SHP77 treated with DMSO at 0.1 percent for 48 hours (cell line): Measurements from ENCODE around the gene PTPRC.

Experiments
- DNase-seq: peaks from one replicate; lab custom pipeline; 2025; lab: John Stamatoyannopoulos, UW

The PTPRC gene

DNA sequence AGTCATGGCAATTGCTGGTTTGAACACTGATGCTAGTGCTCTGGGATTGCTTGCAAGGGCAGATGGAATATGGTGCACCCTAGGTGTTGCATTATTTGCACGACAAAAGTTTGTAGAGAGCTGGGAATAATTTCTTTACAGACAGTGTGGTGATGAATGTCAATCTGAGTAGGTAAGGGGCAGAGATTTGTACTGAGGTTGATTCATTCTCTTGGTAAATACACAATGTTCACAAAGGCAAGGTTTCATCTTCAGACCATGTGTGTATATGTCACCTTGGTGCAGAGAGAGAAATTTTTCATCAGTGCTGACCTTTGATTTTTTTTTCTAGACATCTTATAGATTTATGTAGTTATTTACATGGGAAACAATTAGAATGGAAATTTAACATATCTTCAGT is 5.0 kb downstream of the PTPRC start:
- DNase-seq: no peak

DNA sequence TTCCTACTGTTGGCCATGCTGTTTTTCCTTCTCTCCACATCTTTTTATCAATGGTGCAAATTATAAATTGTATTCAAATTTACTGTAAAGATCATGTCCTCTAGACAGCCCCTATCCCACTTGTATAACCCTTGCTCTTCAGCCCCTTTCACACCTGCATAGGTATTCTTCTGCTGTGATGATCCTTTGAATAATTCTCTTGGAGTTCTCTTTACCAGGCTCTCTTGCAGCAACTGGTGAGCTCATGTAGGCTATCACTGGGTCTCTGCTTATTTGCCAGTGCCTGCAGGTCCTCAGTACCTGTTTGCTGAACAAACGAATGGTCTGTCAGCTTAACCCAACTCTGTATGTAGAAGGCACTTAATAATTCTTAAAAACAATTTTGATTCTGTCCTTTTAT is 8.2 kb downstream of the PTPRC start:
- DNase-seq: no peak

DNA sequence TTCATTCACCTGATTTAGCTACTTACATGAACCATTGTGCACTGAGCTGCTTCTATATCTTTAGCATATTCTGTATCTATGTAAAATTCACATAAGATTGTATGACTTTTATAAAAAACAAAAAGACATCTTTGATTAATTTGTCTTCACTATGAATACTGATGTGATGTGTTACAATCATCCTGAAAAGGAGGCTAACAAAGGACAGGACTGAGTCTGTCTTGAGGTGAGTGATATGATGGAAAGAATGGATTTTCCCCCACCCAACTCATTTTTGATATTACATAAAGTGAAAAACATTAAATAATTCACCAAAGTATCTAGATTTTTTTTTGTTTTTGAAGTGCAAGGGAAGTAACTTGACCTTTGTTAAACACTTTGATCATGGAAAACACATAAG is 9.8 kb downstream of the PTPRC start:
- DNase-seq: no peak

DNA sequence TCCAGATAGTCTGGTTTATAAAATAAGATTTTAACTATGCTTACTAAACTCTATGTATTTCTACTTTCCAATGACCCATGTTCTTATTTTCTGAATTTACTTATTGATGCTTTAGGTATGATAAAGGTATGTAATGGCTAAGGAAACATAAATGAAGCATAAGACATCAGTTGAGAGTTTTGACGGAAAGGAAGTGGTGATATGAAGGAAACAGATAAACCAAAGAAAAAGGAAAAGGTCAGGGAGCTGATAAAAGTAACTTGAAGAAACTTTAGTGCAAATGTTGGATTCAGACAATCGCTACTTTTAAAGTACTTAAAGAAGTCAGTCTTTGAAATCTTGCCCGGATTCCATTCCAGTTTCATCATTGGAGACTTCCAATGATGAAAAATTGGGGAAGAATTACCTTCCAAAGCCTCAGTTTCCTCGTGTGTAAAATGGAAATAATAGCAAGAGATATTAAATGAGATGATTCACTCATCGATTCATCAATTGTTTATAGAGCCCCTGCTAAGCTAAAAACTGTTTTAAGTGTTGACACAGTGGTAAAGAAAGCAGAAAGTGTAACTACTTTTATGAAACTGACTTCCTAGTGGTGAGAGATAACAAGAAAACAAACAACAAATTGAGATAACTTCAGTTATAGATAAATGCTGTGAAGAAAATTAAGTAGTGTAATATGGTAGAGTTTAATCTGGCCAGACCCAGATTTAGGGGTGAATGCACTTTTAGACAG is 10.6 kb downstream of the PTPRC start:
- no peak for DNase-seq

DNA sequence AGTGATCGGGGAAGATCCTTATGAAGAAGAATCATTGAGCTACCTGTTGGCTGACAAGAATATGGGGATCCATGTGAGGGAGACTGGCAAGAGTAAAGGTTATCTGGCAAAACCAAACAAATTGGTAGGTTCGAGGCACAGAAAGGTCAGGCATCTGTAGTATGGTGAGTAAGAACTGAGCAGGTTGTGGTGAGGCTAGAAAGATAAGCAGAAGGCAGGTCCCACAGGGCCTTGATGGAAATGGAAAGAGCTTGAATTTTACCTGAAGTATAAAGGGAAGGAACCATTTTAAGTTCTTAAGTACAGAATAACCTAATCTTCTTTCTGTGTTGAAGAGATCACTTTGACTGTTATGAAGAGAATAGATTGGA is 11.1 kb downstream of the PTPRC start:
- DNase-seq: no peak

DNA sequence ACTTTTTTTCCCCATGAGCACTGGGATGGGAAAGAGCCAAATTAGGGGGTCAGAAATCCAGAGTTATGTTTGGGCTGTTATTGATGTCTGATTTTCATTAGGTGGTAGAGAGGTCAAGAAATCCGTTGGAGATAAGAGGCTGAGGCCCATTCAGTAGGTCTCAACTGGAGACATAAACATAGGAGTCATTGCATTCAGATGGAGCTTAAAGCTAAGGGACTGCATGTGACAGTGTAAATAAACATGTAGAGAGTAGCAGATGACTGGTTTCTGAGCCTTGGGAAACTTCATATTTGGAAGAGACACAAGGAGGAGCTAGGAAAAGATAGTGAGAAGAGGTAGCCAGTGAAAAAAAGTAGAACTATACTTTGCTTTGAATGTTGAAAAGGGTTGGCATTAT is 11.7 kb downstream of the PTPRC start:
- DNase-seq: no peak

DNA sequence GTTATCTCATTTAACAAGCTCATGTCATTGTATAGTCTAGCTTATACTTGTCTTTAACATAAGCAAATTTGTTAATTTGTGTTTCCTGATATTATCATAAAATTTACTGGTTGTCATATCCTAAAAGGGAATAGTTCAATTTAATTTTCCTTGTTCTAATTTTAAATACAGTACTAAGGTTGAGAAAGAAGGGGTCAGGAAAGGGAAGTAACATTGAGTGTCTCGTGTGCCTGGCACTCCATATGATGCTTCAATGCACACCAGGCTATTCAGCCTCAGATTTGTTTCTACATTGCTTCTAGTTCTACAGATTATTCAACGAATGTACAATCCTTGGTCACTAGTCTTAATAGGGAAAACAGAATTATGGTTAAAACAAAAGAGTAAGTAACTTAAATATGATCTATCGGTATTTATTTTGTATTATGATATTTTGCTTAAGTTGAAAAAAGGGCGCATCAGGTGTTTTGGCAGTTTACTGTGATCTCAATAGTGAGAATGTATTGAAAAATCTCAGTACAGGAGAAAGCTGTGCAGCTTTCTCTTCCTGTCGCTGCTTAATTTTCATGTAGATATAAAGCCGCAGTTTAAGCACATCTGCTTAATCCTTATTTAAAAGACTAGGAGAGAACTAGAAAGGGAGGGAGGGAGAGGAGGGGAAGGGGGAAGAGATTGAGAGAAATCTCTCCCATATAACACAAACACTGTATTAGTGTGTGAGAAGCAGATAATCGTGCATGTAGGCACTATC is 13.0 kb downstream of the PTPRC start:
- no peak for DNase-seq

DNA sequence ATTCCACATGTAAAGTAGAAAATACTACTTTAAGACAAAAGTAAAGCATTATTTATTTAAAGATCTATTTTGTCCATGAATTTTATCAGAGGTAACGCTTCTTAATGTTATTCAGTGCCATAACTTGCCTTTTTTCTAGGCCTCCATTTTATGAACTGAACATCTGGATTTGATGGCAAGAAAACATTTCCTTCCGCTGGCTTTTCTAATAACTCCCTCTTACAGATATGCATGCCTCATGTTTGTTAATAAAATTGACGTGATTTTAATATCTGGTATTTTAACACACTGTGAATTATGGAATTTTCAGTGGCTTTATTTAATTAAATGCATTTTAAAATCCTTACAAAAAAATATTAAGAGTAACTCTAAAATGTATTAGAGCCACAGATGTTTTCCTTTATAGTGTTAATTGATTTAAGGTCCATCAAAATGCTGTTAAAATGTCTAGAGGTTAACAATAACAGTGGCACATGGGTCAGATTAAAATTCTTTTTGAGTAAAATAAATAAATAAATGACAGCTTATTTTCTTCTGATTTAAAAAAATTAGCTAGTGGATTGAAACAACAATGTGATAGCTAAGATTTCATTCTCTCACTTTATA is 15.1 kb downstream of the PTPRC start:
- no peak for DNase-seq

DNA sequence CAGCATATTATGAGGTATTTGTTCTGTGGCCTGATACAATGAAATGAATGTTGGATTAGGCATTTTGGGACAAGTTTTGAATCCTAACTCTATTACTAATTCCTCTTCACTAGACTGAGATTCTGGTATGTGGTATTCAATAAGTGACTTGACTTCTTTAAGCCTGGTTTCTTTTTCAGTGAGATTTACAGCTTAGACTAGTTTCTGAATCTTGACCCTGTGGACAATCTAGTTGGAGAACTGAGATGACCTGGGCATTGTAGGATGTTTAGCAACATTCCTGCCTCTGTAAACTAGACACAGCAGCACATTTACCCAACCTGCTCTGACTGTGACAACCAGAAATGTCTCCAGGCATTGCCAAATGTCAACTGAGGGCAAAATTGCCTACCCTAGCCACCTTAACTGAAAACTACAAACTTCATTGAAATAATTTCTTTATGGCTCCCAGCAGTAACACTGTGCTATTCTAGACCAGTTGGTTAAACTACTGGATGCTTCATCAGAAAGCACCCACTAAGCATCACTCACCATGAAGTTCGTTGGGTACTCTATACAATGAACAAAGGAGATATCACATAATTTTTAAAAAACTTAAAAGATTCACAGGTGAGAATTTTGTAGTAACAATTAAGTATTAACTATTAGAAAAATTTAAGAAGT is 16.8 kb downstream of the PTPRC start:
- no peak for DNase-seq

DNA sequence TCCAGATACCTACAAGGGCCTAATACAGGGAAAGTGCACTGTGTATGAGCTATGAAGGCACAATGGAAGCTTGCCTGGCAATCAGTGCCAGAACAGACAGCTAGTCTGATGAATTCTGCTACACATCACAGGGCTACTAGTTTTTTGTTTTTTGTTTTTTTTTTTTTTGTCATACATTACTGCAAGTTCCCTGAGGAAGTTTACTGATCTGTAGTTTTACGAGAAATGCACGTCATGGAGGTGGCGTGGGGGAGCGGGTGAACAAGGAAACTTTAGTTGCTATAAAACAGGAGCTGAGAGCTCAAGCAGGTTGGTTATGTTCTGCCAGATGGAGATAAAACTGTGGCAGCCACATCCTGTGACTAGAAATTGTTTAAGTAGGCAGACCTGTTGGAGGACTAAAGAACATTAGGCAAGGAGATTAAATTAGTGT is 17.7 kb downstream of the PTPRC start:
- DNase-seq: no peak

DNA sequence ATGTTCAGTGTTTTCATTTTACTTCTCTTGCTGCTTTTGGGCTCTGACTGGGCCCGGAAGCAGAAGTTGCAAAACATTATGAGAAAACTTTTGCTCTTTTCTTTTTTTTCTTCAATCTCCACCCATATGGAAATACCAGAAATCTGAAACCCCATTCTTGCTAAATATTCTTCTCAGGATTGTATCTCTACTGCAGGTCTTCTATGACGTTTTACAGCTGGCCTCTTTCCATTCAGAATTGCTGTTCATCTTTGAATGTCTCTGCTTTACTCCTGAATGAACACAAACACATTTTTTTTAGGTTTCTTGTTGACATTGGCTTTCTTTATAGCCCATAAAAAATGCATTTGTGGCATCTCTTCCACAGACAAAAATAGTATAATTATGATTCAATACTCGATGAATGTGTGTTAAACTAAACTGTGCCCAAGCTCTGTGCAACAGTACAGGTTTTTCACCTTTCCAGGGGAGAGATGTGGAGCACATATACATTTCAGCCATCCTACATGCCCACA is 18.8 kb downstream of the PTPRC start:
- no peak for DNase-seq

DNA sequence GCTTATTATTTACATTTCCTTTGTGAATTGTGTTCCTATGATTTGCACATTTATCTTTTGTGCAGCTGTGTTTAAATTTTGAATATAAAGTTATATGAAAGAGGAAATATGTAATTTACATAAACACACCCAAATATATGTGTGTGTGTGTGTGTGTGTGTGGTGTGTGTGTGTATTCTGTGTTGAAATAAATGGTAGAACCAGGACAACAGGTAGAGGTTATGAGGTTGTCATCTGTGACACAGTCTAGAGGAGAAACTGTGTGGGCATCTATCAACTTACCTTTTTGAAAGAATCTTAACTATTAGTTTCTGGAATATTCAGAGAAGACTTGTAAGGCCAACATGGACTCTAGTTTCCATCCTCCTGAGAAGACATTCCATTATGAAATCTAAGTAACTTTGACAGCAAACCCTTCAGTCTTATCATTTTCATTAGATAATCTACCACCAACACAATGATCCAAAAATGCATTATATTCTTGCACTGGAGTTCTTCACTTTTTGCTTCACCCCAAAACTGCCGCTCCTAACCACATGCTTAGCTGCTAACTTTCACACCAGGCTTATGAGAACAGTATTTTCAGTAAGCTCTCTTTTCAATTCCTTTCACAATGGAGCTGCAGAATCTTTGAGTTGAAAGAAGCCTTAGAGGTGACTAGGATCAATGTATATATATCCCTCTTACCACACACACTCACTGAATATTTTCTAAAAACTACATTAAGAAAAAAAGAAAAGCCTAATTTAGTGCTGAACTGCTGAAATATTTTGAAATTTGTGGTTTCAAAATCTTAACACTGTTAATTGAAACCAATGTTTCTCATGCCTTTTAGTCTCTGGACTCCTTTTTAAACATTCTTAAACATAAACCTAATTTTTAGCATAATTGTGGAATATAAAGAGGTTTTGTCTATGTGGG is 21.8 kb downstream of the PTPRC start:
- no peak for DNase-seq

DNA sequence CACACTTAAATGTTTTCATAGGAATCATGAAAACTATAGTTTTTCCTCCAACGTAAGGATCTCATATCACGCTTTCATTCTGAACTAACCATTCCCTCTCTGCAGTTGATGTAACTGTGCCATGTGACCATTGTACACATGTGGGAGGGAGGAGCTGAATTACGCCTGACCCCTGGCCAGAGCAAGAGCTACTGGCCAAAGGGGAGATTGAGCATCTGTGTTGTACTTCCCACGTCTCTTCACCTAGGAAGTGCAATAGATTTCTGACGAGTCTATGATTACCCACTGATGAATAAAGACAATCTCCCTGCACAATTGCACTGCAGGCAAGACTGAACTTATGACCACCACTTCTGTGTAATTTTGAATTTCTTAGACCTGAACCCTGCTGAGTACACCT is 24.0 kb downstream of the PTPRC start:
- DNase-seq: no peak

DNA sequence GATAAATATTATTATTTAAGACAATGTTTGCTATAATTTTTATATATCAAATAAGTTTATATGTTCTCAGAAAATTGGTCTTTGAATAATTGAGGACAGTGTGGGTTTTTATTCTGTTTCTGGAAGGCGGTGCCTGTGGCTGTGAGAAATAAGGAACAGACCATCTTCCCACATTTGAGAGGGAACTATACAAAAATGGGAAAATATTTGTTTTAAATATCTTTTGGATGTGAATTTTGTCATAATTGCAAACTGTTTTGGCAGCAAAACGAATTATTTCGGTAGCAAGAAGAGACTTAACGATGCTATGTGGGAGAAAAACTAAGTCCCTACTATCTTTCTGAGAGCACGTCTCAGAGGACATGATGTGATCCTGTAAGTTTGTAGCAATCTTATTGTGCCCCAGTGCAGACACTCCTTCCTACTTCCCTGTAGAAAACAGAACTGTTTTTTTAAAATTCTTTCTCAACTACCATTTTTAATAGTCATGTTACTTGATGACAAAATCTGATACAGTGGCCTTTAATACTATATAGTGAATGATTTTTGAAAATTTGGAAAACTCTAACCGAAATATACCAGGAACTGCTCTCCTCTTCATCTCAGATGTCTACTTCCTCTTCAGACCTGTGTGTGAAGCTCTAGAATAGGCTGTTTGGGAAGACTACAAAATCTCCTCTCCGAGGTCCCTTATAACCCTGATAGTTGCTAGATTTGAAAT is 25.4 kb downstream of the PTPRC start:
- DNase-seq: no peak

DNA sequence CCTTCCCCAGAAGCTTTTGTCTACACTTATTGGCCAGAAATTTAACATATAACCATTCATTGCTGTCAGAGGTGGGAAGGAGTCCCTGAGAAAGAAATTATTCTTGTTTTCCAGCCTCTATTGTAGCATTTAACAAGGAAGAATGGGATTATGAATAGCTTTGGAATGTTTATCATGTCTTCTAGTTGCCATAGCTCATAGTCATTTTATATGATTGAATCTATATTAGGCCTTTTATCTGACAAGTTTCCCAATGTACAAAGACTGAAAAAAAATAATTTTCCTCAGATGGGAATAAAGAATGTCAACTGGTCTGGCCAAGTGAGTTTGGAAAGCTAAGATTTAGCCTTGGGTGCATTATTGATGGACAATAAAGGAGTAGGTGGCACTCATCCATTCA is 28.3 kb downstream of the PTPRC start:
- no peak for DNase-seq

DNA sequence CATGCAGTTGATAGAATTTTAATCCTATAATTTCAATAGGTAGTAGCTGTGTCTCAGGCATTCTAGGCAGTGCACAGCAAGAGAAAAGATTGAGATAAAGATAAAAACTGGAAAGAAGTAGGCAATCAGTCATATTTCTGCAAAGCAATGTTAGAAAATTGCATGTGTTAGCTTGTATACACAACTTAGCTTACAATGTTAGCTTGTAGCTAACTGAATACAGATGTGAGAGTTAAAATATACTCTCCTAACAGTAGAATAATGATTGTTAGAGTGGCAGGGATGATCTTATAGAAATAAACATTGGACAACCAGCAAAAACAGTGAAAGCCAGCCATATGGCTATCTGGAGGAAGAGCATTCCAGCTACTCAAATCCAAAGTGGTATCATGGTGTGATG is 29.0 kb downstream of the PTPRC start:
- DNase-seq: no peak

DNA sequence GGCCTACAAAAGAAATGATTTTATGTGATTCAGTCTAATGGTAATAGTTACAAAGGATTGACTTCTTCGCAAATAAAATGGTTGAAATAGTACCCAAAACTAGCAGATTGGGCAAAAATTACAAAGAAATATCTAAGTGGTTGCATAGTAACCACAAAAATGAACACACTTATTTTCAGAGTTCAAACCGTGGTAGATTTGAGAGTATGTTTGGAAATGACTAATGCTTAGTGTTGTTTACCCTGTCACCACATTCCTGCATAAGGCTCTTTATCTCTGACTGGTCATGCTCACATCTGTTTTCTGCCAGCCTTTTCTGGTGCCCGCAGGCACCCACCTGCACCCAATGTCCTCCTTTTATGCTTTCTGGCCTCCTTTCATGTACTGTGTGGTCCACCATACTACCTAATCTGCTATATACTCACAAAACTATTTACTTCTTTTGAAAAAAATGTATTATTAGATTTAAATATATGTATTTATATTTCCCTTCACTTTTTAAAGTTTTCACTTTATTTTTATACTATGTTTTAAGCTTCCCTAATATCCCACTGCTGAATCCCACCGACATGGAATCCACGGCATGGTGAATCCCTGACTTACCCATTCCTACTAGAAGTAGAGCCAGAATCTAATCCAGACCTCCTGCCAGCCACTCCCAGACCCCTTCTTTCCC is 30.3 kb downstream of the PTPRC start:
- DNase-seq: no peak

DNA sequence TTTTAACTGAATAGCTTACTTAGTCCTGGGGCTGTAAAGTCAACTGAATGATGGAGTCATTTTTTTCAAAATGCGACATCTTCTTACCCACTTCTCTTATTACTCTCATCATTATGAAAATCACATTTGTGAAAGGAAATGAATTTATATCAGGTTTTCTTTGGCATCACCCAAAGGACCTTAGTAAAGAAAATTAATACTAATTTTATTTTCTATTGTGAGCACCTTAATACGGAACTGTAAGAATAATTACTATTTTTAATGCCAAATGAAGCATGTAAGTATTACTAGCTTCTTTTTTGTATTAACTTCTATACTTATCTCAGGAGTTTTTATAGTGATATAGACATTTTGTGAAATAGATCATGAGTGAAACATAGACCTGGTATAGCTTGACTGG is 30.9 kb downstream of the PTPRC start:
- no peak for DNase-seq

DNA sequence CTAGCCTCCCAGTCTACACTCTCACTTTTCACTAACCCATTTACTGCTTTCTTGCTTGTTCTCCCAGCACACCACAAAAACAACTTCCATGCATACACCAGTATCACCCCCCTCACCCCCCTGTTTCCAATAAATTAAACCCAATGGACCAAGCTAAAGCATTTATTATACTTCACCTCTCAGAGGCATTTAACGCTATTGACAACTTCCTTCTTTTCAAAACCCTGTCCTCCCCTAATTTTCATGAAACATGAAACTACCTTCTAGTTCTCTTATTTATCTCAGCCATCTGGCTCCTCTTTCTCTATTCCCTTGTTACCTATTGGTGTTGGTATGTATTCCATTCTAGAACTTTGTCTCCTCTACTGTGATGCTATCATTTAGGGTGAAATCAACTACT is 32.3 kb downstream of the PTPRC start:
- no peak for DNase-seq

DNA sequence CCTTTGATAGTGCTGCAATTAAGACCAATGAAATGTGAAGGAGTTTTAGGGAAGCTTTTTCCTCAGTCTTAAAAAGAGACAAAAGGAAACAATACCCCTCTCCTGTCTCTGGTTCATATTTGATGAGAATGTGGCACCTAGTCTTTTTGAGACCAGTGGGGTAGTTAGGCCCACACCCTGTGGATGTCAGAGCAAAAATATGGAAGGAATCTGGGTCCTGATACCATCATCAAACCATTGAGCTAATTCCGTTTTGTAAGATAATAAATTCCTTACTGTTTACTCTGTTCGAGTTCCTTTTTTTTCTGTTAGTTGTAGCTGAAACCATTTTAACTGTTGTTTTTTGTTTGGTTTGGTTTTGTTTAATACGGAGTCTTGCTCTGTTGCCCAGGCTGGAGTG is 33.3 kb downstream of the PTPRC start:
- no peak for DNase-seq
